ENCODE data around the gene IFT27.
"Not testable (repeated sequence)": the region's sequence is repeated elsewhere in the genome, so short reads cannot be mapped to it uniquely, and the experiment has no call there.

The IFT27 gene

GRCh38 chr22:36741968-36742367 is 34.0 kb downstream of the IFT27 start:
- DNase-seq: no peak

GRCh38 chr22:36741204-36741793 is 34.6 kb downstream of the IFT27 start:
- peak; percentile 14 for DNase-seq

GRCh38 chr22:36740716-36741115 is 35.2 kb downstream of the IFT27 start:
- DNase-seq: no peak

GRCh38 chr22:36739185-36739584 is 36.7 kb downstream of the IFT27 start:
- DNase-seq: no peak

GRCh38 chr22:36738416-36739020 is 37.4 kb downstream of the IFT27 start:
- no peak for DNase-seq

- no peak for DNase-seq
These were observed 38.1 kb downstream of the IFT27 start for GRCh38 chr22:36737776-36738175.

- no peak for DNase-seq
These were observed 39.1 kb downstream of the IFT27 start for GRCh38 chr22:36736701-36737320.

- DNase-seq: no peak
These were observed 41.5 kb downstream of the IFT27 start for GRCh38 chr22:36734171-36735058.

- DNase-seq: no peak
These were observed 42.6 kb downstream of the IFT27 start for GRCh38 chr22:36733271-36733670.

GRCh38 chr22:36732609-36733008 is 43.3 kb downstream of the IFT27 start:
- no peak for DNase-seq

- no peak for DNase-seq
These were observed 44.0 kb downstream of the IFT27 start for GRCh38 chr22:36731916-36732315.

- not testable (repeated sequence) for DNase-seq
These were observed 44.6 kb downstream of the IFT27 start for GRCh38 chr22:36731321-36731720.

- DNase-seq: no peak
These were observed 45.6 kb downstream of the IFT27 start for GRCh38 chr22:36730176-36730858.

- no peak for DNase-seq
These were observed 46.6 kb downstream of the IFT27 start for GRCh38 chr22:36729321-36729720.

- no peak for DNase-seq
These were observed 47.4 kb downstream of the IFT27 start for GRCh38 chr22:36728505-36728904.

- DNase-seq: no peak
These were observed 47.9 kb downstream of the IFT27 start for GRCh38 chr22:36727927-36728488.

GRCh38 chr22:36727110-36727509 is 48.8 kb downstream of the IFT27 start:
- DNase-seq: no peak

GRCh38 chr22:36726007-36726380 is 49.9 kb downstream of the IFT27 start:
- no peak for DNase-seq

GRCh38 chr22:36725366-36726006 is 50.4 kb downstream of the IFT27 start:
- no peak for DNase-seq

- no peak for DNase-seq
These were observed 51.1 kb downstream of the IFT27 start for GRCh38 chr22:36724836-36725235.

GRCh38 chr22:36722055-36722454 is 53.9 kb downstream of the IFT27 start:
- no peak for DNase-seq

- DNase-seq: no peak
These were observed 60.3 kb downstream of the IFT27 start for GRCh38 chr22:36715647-36716046.

Measured in activated CD4-positive, alpha-beta T cell treated with anti-CD3 and anti-CD28 coated beads, Interleukin-2, Interleukin-6, amounts not matched to agents 100 ng/mL and 50 ng/mL, durations not matched to agents 16 hours and 8 hours (primary cell).